ENCODE measurements around the gene PURA. TPM values are rescaled to one million over a fixed set of nuclear protein-coding genes. Genes with fewer than 3 reads are reported as not detected.

Gene PURA
- total and polyA plus RNA-seq, 2 donors (not counting 3 experiments of a cell fraction or from before 2014, with no cell fraction given): 1.3 to 8.2 TPM

DNA sequence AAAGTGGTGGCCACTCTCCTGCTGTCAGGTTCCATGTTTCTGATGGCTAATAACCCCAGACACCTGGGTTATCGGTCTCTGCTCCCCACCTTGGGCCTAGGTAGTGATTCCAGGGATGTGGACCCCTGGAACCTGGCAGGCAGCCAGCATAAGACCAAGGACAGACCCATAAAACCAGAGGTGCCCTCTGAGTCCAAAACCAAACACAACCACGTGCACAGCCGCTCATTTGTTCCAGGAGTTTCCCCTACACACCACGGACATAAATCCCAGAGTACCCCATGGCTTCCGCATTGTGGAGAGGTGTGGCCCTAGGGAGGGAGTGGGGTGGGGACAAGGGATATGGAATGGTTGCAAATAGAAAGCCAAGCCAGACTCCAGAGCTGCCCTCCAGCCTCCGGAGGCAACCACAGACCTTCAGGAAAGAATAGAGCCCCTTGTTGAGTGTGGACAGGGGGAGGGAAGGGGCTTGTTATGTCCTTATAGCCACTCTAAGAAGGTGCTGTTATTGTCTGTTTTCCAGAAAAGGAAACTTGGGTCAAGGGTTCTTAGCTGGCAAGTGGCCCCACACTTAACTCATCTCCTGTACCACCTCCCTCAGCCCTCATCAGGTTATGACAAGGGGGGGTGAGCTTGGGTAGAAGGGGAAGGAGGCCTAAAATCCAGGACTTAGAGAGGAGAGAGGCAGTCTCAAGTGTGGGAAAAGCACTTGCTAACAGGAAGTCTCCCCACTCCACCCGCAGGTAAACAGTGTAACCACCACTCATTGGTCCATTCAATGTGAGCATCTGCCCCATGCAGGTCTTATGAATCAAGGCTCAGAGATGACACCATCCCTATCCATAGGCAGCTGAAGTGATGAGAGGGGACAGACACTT is 37.5 kb downstream of the PURA start:
- intact Hi-C loops (cut with micrococcal nuclease): no loop called here

More for the DNA sequence above, 37.5 kb downstream of the PURA start:
- Histone ChIP-seq H3K9me1 (replicated peaks; ENCODE audit: control insufficient read depth, extremely low read depth, insufficient read depth, low read length) (no peaks in the 10 kb centered on the region), H3K4me2 (ENCODE audit: insufficient read depth, low read length) (no peak overlapping the region), H3K4me3 (replicated peaks in 1 of 3; ENCODE audit: insufficient read depth in 1 of 3, low read depth in 1 of 3, low read length in 3 of 3) (no peak overlapping the region), H3K4me1 (ENCODE audit: control insufficient read depth, extremely low read depth, insufficient read depth, low read length) (no peaks in the 10 kb centered on the region), H3K9ac (replicated peaks; ENCODE audit: extremely low read depth, insufficient read depth, low read length) (no peak overlapping the region), H3K9me3 (replicated peaks; ENCODE audit: control insufficient read depth, insufficient read depth, low read length) (no peaks in the 10 kb centered on the region), H3K79me2 (ENCODE audit: control insufficient read depth, insufficient read depth, low read length) (no peaks in the 10 kb centered on the region), H3K27ac (ENCODE audit: insufficient read depth, low read depth, low read length) (no peak overlapping the region), H3K36me3 (ENCODE audit: control insufficient read depth in 2 of 2, extremely low read depth in 1 of 2, insufficient read depth in 2 of 2, low read length in 2 of 2) (no peaks in the 10 kb centered on the region), H2AFZ (ENCODE audit: low read depth, low read length) (no peak overlapping the region), H4K20me1 (replicated peaks; ENCODE audit: control insufficient read depth, extremely low read depth, insufficient read depth, low read length) (no peaks in the 10 kb centered on the region), H3K27me3 (ENCODE audit: control insufficient read depth in 2 of 2, insufficient read depth in 2 of 2, low read length in 2 of 2) (peaks cover 0 to 4% of the 10 kb centered on the region in 2 experiments)
- dilution Hi-C loops (cut with MboI; ENCODE audit: extremely low pct_ligation_motif_present, low sequenced_read_pairs): no loop called here
- no TSS peak for BruUV-seq (replicated peaks)
- ChIA-PET CTCF (interaction anchor here (1.3 to 13.1 kb wide), 3 partner anchors 8 to 364 kb away, joined by 3 to 141 read pairs (median 24); no protein-coding TSS in a partner anchor), POLR2A (no interaction called here)
- FAIRE-seq: no peak
- TF ChIP-seq, protein P1, sequence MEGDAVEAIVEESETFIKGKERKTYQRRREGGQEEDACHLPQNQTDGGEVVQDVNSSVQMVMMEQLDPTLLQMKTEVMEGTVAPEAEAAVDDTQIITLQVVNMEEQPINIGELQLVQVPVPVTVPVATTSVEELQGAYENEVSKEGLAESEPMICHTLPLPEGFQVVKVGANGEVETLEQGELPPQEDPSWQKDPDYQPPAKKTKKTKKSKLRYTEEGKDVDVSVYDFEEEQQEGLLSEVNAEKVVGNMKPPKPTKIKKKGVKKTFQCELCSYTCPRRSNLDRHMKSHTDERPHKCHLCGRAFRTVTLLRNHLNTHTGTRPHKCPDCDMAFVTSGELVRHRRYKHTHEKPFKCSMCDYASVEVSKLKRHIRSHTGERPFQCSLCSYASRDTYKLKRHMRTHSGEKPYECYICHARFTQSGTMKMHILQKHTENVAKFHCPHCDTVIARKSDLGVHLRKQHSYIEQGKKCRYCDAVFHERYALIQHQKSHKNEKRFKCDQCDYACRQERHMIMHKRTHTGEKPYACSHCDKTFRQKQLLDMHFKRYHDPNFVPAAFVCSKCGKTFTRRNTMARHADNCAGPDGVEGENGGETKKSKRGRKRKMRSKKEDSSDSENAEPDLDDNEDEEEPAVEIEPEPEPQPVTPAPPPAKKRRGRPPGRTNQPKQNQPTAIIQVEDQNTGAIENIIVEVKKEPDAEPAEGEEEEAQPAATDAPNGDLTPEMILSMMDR (IDR thresholded peaks at IDR 0.05; ENCODE audit: extremely low read depth in 1 of 2, insufficient read depth in 1 of 2, low read depth in 1 of 2, low read length in 2 of 2): no peak
- TF ChIP-seq JUN (IDR thresholded peaks at IDR 0.05; ENCODE audit: borderline replicate concordance, insufficient read depth, insufficient read length, low read depth) (no peak), FOS (IDR thresholded peaks at IDR 0.05; ENCODE audit: borderline replicate concordance, insufficient read depth, low read length) (no peak), MYC (IDR thresholded peaks at IDR 0.05; ENCODE audit: low read depth, low read length) (no peak), POLR2AphosphoS5 (IDR thresholded peaks at IDR 0.05; ENCODE audit: insufficient read depth, low read depth, low read length) (no peak), EZH2 (IDR thresholded peaks at IDR 0.05; ENCODE audit: borderline replicate concordance, low read depth, low read length, severe bottlenecking) (no peak), GATA2 (IDR thresholded peaks at IDR 0.05; ENCODE audit: insufficient read depth, insufficient read length, low read depth, low read length) (no peak), POLR2A (IDR thresholded peaks at IDR 0.05; ENCODE audit: low read depth, low read length) (no peak)
- TF ChIP-seq, protein P2, sequence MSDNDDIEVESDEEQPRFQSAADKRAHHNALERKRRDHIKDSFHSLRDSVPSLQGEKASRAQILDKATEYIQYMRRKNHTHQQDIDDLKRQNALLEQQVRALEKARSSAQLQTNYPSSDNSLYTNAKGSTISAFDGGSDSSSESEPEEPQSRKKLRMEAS (IDR thresholded peaks at IDR 0.05; ENCODE audit: insufficient read depth, insufficient read length): no peak
- no peak for DNase-seq (ENCODE audit: low read depth, low spot score)
